ENCODE results near the gene HIRA.
"Not testable (repeated sequence)": the region's sequence is repeated elsewhere in the genome, so short reads cannot be mapped to it uniquely, and the experiment has no call there.

HIRA gene

DNA sequence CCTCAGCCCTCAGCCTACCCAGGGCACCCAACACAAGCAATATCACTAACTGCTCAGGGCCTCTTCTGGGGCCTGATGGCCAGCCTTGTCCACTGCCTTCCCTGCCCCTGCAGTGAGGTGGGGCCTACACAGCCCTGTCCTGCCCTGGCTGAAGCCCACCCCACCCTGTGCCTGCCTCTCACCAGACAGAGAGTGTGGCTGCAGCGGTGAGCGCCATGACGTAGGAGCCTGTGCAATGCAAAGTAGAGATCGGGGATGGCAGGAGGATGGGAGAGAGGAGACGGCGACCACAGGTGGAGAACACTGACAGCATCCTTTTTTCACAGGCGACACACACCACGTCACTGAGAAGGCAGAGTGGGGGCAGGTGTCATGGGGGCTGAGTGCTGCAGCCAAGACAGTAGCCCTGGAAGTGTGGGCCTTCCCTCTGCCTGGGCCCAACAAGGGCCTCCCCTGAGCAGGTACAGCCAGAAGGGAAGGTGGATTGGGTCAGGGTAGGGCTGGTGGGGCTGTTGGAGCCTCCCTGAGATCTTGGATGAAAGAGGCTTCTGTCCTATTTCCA, 74.7 kb downstream of the HIRA start:
- DNase-seq (ENCODE audit: low read depth, low spot score), result no peak

DNA sequence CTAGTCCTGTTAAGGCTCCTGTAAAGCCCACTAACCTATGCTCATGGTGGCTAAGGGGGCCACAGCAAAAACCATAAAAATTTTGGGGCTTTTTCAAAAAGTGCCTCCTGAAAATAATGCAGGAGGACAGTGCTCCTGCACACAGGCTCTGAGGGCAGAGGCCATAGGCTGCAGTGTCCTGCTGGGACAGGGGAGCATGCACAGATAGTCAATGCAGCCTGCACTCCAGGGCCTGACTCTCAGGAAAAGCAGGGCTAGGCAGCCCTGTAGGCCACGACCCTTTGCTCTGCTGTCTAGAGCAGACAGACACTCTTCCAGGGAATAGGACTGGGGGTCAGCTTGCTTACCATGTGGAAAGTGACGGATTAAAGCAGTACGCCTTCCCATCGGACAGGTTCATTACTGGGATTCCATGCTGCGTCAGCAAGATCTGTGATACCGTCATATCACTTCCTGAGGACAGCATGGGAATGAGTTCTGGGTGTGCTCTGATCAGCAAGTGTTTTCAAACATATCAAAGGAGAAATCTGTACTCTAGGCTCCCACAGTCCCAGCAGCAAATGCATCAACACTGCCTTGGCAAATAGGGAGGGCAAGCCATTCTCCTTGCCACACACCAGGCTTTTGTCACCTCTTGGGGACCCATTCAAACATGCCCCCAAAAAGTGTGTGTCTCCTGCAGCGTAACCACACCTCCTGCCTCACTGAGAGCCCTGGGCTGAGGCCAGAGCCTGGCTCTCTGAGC, 75.9 kb downstream of the HIRA start:
- no peak for DNase-seq (ENCODE audit: low read depth, low spot score)

DNA sequence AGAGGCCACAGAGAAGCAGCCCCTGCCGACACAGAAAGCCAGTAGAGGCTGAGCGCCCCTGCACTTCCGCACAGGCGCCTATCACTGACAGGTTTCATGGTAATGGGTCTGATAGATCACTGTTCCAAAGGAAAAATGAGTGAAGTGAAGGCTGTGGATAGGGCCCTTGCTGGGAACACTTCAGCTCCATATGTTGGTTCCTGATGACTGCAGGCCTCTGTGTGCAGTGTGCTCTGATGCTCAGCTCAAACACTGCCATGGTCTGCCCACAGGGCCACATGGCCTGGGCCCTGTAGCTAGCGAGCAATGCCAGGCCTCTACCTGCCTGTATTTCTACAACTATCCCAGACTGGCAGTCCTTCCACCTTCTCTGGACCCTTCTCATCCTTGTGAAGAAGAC, 77.3 kb downstream of the HIRA start:
- DNase-seq (ENCODE audit: low read depth, low spot score), result no peak

DNA sequence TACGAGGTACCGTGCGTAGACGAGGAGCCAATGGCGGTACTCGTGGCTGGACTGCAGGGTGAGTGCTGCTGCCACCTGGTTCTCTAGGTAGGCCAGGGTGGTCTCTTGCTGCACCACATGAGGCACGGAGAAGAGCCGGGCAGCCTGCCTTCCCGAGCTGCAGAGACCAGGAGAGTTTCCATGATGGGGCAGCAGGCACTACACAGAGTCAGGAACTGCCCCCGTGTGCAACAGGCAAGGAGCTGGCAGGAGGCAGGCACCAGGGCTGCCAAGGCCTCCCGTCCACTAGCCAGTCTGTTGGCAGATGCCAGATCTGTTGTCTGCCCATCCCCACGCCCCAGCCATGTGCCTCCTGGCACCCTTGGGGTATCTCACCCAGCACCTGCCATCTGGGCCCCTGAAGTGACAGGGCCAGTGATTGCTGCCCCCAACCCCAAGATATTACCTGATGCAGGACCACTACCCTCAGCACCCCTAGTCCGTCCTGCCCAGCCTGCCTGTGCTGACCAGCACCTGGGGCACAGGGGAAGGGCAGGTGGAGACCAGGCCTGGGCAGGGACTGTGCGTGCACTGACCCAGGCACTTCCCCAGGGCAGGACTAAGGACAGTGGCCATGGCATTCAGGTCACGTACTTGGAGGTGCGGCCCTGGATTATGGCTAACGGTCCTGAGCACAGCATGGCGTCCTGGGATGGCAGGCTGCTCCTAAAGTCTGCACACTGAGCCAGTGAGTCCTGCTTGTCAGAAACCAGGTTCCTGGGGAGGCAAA, 78.0 kb downstream of the HIRA start:
- no peak for DNase-seq (ENCODE audit: low read depth, low spot score)

DNA sequence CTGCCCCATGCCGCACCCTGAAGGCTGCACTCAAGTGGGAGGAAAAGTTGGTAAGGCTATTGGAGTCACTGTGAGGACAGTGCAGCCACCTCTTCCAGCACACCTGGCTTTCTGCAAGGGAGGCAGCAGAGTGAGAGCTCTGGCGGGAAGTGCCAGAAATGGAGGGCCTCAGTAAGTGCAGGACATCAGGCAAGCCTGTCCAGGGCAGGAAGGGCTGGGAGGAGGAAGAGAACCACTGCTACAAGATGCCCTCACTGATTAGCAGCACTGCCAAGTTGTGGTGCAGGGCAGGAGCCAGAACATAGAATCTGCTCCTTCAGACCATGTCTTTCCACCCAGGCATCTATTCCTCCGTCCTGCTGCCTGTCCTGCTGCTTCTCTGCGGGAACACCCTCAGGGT, 78.8 kb downstream of the HIRA start:
- DNase-seq (ENCODE audit: low read depth, low spot score), result no peak

DNA sequence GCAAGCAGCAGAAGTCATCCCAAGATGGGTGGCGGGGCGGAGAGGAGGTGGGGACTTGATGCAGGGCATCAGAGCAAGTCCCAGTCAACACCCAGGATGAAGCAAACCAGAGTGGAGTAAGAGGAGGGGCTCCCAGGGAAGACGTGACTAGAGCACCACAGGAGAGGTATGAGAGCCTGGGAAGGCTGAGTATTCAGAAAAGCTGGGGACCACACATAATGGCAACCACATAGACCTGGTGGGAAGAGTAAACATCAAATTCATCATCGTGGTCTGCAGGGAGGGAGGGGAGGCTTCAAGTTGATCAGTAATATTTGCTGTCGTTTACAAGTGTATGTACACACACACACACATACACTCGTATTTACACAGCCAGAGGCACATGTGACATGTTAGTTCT, 79.3 kb downstream of the HIRA start:
- no peak for DNase-seq (ENCODE audit: low read depth, low spot score)

DNA sequence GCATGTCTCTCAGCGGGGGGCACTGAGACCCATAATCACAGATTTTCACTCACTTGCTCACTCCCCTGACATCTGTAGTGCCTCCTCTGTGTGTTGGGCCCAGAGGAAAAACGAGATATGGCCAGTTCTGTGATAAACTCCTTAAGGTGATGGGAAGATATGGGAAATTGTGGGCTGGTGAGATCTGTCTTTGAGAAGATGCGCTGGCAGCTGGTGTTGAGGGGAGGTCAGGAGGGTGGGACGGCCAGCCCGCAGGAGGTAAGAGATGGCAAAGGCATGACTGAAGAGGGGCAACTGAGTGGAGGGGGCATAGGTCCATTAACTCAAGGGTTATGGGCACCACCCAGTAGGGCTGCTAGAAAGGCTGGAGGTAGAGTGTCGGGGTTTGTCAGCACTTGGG, 79.9 kb downstream of the HIRA start:
- DNase-seq (ENCODE audit: low read depth, low spot score), result no peak

DNA sequence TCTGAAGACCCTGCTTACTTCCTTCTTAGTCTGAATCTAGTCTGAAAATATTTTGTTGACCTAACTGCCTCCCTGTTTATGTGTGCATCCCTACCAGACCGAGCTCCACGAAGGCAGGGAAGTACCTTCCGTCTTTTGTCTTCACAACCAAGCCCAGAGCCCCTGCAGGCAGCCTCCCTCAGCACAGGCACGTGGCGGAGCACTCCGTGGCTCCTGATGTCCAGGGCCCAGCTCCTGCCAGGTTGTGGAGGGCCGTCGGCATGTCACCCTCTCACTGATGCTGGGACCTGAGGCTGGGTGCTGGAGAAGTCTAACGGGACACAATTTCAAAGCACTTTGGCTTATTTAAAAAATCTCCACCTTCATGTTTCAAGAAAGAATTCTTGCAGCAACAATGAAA, 80.6 kb downstream of the HIRA start:
- no peak for DNase-seq (ENCODE audit: low read depth, low spot score)

DNA sequence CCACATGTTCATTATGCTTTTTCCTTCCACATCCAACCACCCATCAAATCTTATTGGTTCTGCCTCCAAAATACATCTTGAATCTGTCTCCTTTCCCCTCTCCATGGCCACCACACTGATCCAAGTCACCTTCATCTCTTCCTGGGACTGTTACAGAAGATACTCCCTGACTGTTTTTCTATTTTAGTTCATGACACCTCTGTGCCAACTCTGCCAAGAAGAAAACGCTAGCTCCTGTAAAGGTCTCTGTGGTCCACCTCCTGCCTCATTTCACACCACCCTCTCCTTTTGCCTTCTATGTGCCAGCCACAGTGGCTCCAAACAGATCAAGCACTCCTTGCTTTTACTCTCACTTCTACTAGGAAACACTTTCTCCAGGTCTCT, 81.1 kb downstream of the HIRA start:
- no peak for DNase-seq (ENCODE audit: low read depth, low spot score)

DNA sequence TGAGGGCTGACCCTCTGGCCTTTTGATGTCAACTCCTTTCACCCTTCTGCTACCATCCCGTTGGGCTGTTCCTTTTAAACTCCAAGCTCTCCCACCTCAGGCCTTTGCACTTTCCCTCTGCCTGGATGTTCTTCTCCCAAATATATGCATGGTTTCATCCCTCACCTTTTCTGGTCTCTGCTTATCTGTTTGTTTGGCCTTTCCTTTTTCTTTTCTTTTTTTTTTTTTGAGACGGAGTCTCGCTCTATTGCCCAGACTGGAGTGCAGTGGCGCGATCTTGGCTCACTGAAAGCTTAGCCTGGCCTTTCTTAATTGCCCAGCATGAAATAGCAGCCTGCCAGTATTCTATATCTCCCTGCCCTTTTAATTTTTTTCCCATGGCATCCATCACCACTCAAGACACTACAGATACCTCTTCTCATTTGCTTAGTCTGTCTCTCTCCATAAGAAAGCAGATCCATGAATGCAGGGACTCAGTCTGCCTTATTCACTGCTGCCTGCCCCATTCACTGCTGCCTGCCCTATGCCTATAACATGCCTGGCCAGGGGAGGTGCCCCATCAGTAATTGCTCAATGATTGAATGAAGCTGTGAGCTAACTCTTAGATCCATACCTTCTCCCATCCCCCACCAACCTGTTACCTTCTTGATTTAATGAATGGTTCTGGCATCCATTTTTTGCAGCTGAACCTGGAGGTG, 81.6 kb downstream of the HIRA start:
- no peak for DNase-seq (ENCODE audit: low read depth, low spot score)

DNA sequence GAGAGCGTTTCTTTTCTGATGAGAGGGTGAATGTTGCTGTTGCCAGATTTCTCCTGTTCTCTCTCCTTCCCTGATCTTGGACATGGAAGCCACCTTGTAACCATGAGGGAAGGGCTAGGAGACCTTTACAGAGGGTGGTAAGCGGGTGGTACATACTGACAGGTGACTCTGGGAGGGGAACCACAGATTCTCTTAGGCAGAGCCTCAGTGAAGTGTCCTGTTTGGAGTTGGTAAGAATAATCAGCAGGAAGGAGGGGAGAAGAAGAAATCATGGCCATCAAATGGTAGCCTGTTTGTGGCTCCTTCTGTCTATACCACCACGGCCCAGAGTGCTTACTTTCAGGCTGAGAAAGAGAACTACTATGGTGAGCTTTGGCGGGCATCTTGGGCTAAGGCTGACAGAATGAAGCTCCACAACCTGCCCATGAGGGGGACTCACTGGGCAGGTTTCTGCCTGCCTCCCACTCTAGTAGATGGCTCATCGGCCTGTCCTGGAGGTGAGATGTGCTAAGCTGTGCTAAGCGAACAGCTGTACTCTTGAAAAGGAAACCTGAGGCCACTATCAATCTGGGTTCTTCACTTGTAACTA, 84.8 kb downstream of the HIRA start:
- no peak for DNase-seq (ENCODE audit: low read depth, low spot score)

DNA sequence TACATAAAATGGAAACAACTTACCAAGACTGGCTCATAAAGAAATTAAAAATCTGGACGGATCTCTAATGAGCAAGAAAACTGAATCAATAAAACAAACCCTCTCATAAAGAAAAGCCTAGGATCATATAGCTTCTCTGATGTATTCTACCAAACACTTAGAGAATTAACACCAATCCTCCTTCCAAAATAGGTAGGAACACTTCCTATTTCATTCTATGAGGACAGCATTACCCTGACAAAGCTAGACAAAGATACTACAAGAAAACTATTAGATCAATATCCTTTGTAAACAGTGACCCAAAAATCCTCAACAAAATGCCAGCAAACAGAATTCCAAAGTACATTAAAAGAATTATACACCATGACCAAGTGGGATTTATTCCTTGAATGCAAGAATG, 87.1 kb downstream of the HIRA start:
- no peak for DNase-seq (ENCODE audit: low read depth, low spot score)

DNA sequence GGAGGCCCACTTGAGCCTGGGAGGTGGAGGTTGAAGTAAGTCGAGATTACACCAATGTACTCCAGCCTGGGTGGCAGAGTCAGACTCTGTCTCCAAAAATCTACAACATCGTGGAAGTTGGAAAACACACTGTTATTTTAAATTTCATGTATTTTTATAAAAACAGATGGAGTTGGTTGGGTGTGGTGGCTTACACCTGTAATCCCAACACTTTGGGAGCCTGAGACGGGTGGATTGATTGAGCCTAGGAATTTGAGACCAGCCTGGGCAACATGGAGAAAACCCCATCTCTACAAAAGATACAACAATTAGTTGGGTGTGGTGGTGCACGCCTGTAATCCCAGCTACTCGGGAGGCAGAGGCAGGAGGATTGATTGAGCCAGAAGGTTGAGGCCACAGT, 88.1 kb downstream of the HIRA start:
- no peak for DNase-seq (ENCODE audit: low read depth, low spot score)

DNA sequence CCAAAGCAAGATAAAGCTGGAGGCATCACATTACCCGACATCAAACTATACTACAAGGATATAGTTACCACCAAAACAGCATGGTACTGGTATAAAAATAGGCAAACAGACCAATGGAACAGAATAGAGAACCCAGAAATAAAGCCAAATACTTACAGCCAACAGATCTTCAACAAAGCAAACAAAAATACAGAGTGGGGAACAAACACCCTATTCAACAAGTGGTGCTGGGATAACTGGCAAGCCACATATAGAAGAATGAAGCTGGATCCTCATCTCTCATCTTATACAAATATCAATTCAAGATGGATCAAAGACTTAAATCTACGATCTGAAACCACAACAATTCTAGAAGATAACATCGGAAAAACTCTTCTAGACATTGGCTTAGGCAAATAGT, 90.0 kb downstream of the HIRA start:
- DNase-seq (ENCODE audit: low read depth, low spot score), result no peak

DNA sequence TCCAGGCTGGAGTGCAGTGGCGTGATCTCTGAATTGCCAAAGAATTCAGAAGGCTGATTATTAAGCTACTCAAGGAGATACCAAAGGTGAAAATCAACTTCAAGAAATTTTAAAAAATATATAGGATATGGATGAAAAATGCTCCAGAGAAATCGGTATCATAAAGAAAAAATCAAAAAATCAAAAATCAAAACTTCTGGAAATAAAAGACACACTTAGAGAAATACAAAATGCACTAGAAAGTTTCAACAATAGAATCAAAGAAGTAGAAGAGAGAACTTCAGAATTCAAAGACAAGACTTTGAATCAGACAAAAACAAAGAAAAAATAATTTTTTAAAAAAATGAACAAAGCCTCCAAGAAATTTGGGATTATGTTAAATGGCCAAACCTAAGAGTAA, 94.4 kb downstream of the HIRA start:
- DNase-seq (ENCODE audit: low read depth, low spot score), result no peak

DNA sequence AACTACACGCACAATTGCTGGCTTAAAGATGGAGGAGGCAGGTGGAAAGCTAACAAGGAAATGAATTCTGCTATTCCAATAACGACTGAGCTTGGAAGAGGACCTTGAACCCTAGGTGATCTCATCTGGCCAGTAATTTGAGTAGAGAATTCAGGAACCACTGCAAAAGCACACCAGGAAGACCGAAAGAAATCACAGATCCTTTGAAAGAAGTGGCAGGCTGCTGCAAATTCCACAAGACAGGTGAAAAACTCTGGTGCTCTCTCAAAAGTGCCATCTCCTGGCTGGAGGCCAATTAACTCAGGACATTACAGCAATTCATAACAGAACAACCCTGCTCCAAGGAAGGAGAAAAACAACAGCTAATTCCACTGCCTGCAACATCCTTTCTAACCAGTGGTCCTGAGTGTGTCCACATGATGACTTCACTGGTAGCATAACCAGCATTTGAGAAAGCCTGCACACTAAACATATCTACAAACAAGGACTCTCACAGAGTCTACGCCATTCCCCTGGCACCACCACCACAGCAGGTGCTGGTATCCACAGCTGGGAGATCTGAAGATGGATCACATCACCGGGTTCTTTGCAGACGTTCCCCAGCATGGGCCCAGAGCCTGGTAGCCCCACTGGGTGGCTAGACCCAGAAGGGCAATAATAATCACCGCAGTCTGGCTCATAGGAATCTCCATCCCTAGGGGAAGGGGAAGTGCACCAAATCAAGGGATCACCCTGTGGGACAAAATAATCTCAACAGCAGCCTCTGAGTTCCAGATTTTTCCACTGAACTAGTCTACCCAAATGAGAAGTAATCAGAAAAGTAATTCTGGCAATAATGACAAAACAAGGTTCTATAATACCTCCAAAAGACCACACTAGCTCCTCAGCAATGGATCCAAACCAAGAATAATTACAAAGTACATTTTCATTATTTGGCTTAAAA, 95.1 kb downstream of the HIRA start:
- no peak for DNase-seq (ENCODE audit: low read depth, low spot score)

DNA sequence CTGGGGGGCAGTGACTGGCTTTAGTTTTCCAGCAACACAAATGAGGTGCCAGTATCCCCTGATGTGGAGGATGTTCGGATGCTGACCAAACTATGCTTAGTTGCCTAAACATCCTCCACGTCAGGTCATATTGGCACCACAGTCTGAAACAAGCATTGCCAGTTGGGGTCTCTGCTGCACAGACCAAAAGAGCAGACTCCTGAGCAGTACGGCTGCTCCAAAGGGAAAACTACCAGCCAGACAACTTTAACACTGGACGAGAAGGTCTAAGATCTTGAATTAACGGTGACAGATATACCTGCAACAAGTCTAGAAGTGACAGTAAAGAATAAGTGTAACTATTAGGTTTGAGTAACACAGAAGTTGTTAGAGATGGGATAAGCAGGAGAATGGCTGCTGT, 99.6 kb downstream of the HIRA start:
- no peak for DNase-seq (ENCODE audit: low read depth, low spot score)

DNA sequence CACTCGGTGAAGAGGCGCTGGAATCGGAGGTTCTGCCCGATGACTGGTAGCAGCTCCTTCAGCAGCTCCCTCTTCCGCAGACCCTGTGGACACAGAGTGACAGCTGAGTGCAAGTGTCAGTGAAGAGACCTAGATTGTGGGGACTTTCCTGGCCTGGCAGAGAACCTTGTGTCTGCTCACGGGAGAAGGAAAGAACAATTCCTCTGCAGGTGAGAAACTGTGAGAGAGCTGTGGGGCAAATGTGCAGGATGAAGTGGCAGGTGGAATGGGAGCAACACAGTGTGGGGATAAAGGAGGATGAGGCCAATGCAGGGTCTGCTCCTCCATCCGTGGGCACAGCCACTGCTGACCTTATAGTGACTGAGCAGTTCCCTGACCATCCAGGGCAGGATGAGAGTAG, 100.1 kb downstream of the HIRA start:
- DNase-seq (ENCODE audit: low read depth, low spot score), result no peak

DNA sequence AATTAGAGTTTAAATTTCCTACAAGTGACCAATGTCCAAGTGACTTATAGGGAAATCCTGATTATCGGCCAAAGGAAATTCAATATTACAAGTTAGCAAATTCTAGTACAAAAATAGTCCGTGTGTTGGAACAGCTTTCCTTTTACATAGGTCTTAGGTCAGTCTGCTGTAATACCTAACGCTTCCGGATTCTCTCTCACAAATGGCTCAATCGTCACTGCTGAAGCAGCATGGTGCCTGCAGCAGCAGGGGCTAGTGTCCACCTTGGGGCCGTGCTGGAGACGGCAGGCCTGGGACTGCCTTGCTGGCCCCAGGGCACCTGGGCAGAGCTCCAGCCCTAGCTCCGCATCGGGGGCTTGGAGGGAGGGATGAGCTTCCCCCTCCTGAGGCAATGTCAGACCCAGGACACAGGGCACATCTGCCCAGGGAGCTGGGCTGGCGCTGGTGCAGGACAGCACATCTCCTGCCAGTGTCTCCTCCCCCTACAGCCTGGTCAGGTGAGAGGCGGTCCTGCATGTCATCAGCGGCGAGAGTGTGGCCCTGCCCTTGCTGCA, 100.6 kb downstream of the HIRA start:
- DNase-seq (ENCODE audit: low read depth, low spot score), result no peak

DNA sequence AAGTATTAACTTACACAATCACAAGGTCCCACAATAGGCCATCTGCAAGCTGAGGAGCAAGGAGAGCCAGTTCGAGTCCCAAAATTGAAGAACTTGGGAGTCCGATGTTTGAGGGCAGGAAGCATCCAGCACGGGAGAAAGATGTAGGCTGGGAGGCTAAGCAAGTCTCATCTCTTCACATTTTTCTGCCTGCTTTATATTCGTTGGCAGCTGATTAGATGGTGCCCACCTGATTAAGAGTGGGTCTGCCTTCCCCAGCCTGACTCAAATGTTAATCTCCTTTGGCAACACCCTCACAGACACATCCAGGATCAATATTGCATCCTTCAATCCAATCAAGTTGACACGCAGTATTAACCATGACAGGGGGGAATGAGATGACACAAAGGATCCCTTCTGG, 101.3 kb downstream of the HIRA start:
- DNase-seq (ENCODE audit: low read depth, low spot score), result not testable (repeated sequence)

DNA sequence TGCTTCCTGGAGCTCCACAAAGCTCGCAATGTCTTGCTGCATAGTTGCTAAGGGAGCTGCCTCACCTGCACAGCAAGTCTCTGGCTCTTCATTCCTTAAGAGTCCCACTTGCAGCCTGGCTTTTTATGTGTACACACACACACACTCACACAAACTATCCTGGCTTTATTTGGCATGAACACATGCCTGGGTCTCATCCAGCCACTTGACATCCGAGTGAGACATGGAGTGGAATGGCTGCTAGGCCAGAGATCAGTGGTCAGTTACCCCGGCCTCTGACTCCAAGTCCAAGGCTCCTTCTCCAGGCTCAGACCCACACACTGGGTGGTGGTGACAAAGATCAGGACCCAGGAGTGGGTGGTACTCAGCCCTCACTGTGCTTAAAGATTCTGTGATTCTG, 102.1 kb downstream of the HIRA start:
- no peak for DNase-seq (ENCODE audit: low read depth, low spot score)

Measured in smooth muscle cell of the brain vasculature (primary cell).